Inflammatory macrophage (primary cell): Measurements from ENCODE around the gene OLIG2.

Source experiments
- DNase-seq, 2 donors: peaks; one replicate each; pipeline ENCODE4 v3.0.0-alpha.2; 2020 to 2022
- total RNA-seq, 18 experiments: gene quantifications; one replicate each; lab custom pipeline; 2026; ENCODE audit warnings: mixed read lengths in 6 of 18, inconsistent platforms in 2 of 18; lab: John Stamatoyannopoulos, UW

OLIG2 gene
- 0 to 0.32 (median 0.04) reads per million in 18 experiments for total RNA-seq

GRCh38 chr21:33025489-33026442 is at the start of gene OLIG2:
TSS of gene OLIG2 (plus strand) at chr21:33025935. CDS start at chr21:33026863, 928 bp downstream.
- peak in 1 of 2 donors; percentile 35 for DNase-seq

- no peak for DNase-seq
Observed at GRCh38 chr21:32976791-32977190, 48.9 kb upstream of the OLIG2 start.

- no peak for DNase-seq
Observed at GRCh38 chr21:32977216-32977615, 48.5 kb upstream of the OLIG2 start.

GRCh38 chr21:32978331-32979270 is 47.1 kb upstream of the OLIG2 start:
- no peak for DNase-seq

GRCh38 chr21:32979598-32980268 is 46.0 kb upstream of the OLIG2 start:
- DNase-seq: no peak

- no peak for DNase-seq
Observed at GRCh38 chr21:32981096-32981495, 44.6 kb upstream of the OLIG2 start.

- DNase-seq: no peak
Observed at GRCh38 chr21:32990666-32991065, 35.1 kb upstream of the OLIG2 start.

- no peak for DNase-seq
Observed at GRCh38 chr21:32991361-32991760, 34.4 kb upstream of the OLIG2 start.

- no peak for DNase-seq
Observed at GRCh38 chr21:32993894-32994293, 31.8 kb upstream of the OLIG2 start.

GRCh38 chr21:32994305-32994704 is 31.4 kb upstream of the OLIG2 start:
- peak; percentile 46 for DNase-seq

- DNase-seq: peak; percentile 96 to 97
Observed at GRCh38 chr21:33007747-33008146, 18.0 kb upstream of the OLIG2 start.

GRCh38 chr21:33008333-33009051 is 17.2 kb upstream of the OLIG2 start:
- DNase-seq: no peak

- no peak for DNase-seq
Observed at GRCh38 chr21:33010931-33011330, 14.8 kb upstream of the OLIG2 start.

- peak; percentile 96 to 98 for DNase-seq
Observed at GRCh38 chr21:33011462-33011861, 14.3 kb upstream of the OLIG2 start.

GRCh38 chr21:33013626-33014025 is 12.1 kb upstream of the OLIG2 start:
- DNase-seq: no peak

GRCh38 chr21:33014331-33014730 is 11.4 kb upstream of the OLIG2 start:
- no peak for DNase-seq

GRCh38 chr21:33015096-33015495 is 10.6 kb upstream of the OLIG2 start:
- peak; percentile 59 to 62 for DNase-seq

GRCh38 chr21:33015756-33016155 is 10.0 kb upstream of the OLIG2 start:
- peak; percentile 45 to 57 for DNase-seq

GRCh38 chr21:33018707-33019465 is 6.8 kb upstream of the OLIG2 start:
- no peak for DNase-seq

GRCh38 chr21:33019516-33019884 is 6.2 kb upstream of the OLIG2 start:
- no peak for DNase-seq
